ENCODE results near the gene ANLN. TPM values are rescaled to one million over a fixed set of nuclear protein-coding genes. Genes with fewer than 3 reads are reported as not detected.
A peak's percentile ranks its signal among the peaks of the same experiment; 100 is the strongest.

ANLN gene
- total RNA-seq, 1 experiment from 2014 or later = 78.9 TPM

DNA sequence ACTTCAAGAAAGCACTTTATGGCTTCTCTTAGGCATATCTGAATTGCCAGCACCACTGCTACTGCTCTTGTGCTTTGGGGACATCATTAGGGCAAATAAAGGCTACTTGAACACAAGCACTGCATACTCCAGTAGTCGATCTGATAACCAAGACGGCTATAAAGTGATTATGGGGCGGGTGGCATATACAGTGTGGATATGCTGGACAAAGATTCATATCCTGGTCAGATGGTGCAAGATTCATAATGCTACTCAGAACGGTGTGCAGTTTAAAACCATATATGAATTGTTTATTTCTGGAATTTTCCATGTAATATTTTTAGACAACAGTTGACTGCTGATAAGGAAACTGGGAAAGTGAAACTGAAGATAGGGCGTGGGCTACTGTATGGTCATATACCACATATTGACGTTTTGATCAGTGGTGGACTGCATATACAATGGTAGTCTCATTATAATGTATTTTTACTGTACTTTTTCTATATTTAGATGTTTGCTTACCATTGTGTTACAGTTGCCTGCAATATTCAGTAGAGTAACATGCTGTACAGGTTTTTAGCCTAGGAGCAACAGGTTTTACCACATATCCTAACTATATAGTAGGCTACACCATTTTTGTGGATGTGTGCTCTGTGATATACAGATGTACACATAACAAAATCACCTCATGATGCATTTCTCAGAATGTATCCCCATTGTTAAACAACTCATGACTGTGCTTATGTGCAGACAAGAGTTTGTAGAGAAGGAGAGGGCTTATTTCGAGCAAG, 15.2 kb downstream of the ANLN start:
- Histone ChIP-seq H3K79me2 (ENCODE audit: insufficient read depth, low read length) (no peaks in the 10 kb centered on the region), H4K8ac (replicated peaks; ENCODE audit: insufficient read length, low read depth, low read length) (no peak overlapping the region), H4K91ac (ENCODE audit: insufficient read length, low read depth, low read length) (no peak overlapping the region), H3K56ac (ENCODE audit: insufficient read length, low read depth, low read length) (no peak overlapping the region), H3K79me1 (ENCODE audit: insufficient read depth, low read depth, low read length, poor library complexity, severe bottlenecking) (no peaks in the 10 kb centered on the region), H2AK5ac (ENCODE audit: insufficient read length, low read length) (no peak overlapping the region), H3K27me3 (ENCODE audit: insufficient read depth, low read length) (no peaks in the 10 kb centered on the region), H3K27ac (ENCODE audit: insufficient read length, low read depth, low read length) (no peak overlapping the region), H3K9me3 (ENCODE audit: control insufficient read depth, low read depth, low read length) (no peaks in the 10 kb centered on the region), H2BK15ac (ENCODE audit: low read depth, low read length) (no peak overlapping the region), H2BK20ac (ENCODE audit: low read depth, low read length, poor library complexity, severe bottlenecking) (no peak overlapping the region), H3K4me1 (ENCODE audit: insufficient read depth, low read length) (no peaks in the 10 kb centered on the region), H2BK120ac (ENCODE audit: low read depth, low read length, poor library complexity, severe bottlenecking) (no peak overlapping the region), H3K4me2 (ENCODE audit: insufficient read depth, insufficient read length, low read length) (no peak overlapping the region), H3K23ac (ENCODE audit: insufficient read length, low read depth, low read length) (no peak overlapping the region), H3K4ac (ENCODE audit: low read depth, low read length) (no peak overlapping the region), H2BK12ac (ENCODE audit: insufficient read length, low read depth, low read length) (no peak overlapping the region), H3K18ac (ENCODE audit: insufficient read length, low read depth, low read length) (no peak overlapping the region), H2BK5ac (ENCODE audit: insufficient read length, low read length) (no peak overlapping the region), H2AFZ (ENCODE audit: low read length) (no peak overlapping the region), H3K9ac (ENCODE audit: extremely low read depth, insufficient read length, low read length) (no peak overlapping the region), H3K14ac (ENCODE audit: insufficient read depth, low read length) (no peak overlapping the region), H3K23me2 (ENCODE audit: insufficient read length, low read depth, low read length, poor library complexity, severe bottlenecking) (no peaks in the 10 kb centered on the region), H4K20me1 (ENCODE audit: control insufficient read depth, insufficient read depth, insufficient read length) (no peaks in the 10 kb centered on the region), H4K5ac (ENCODE audit: insufficient read length, low read depth, low read length) (no peak overlapping the region), H3T11ph (ENCODE audit: low read length) (no peak overlapping the region)
- H3K4me1 Mint-ChIP-seq = peaks cover 11 to 12% of the 10 kb centered on the region in 2 experiments
- DNase-seq = no peak
- H3K9me3 Mint-ChIP-seq = no peaks in the 10 kb centered on the region
- no peak overlapping the region for H3K4me3 Mint-ChIP-seq
- H3K27me3 Mint-ChIP-seq (ENCODE audit: low read depth) = no peaks in the 10 kb centered on the region
- H3K36me3 Mint-ChIP-seq (ENCODE audit: insufficient read depth in 1 of 3, low read depth in 3 of 3) = peaks cover 25 to 61% (median 54%) of the 10 kb centered on the region in 3 experiments; a peak in 6 of 7 replicates
- TF ChIP-seq, protein P1, sequence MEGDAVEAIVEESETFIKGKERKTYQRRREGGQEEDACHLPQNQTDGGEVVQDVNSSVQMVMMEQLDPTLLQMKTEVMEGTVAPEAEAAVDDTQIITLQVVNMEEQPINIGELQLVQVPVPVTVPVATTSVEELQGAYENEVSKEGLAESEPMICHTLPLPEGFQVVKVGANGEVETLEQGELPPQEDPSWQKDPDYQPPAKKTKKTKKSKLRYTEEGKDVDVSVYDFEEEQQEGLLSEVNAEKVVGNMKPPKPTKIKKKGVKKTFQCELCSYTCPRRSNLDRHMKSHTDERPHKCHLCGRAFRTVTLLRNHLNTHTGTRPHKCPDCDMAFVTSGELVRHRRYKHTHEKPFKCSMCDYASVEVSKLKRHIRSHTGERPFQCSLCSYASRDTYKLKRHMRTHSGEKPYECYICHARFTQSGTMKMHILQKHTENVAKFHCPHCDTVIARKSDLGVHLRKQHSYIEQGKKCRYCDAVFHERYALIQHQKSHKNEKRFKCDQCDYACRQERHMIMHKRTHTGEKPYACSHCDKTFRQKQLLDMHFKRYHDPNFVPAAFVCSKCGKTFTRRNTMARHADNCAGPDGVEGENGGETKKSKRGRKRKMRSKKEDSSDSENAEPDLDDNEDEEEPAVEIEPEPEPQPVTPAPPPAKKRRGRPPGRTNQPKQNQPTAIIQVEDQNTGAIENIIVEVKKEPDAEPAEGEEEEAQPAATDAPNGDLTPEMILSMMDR (conservative IDR thresholded peaks at IDR 0.05) = no peak
- no CpG with 5 or more reads among the region's 7 CpGs for WGBS (ENCODE audit: extremely low coverage, insufficient read length, low lambda C conversion rate)
- peak overlapping the region in 1 of 3 experiments; percentile 89; a peak in 3 of 7 replicates for H3K27ac Mint-ChIP-seq

Data from H9 (cell line).